ENCODE results near the gene TSC22D4. TPM values are rescaled to one million over a fixed set of nuclear protein-coding genes. Genes with fewer than 3 reads are reported as not detected.
"Not testable (repeated sequence)": the region's sequence is repeated elsewhere in the genome, so short reads cannot be mapped to it uniquely, and the experiment has no call there.

TSC22D4 gene
- total RNA-seq, 2 experiments from 2014 or later: 133 to 136 TPM

DNA sequence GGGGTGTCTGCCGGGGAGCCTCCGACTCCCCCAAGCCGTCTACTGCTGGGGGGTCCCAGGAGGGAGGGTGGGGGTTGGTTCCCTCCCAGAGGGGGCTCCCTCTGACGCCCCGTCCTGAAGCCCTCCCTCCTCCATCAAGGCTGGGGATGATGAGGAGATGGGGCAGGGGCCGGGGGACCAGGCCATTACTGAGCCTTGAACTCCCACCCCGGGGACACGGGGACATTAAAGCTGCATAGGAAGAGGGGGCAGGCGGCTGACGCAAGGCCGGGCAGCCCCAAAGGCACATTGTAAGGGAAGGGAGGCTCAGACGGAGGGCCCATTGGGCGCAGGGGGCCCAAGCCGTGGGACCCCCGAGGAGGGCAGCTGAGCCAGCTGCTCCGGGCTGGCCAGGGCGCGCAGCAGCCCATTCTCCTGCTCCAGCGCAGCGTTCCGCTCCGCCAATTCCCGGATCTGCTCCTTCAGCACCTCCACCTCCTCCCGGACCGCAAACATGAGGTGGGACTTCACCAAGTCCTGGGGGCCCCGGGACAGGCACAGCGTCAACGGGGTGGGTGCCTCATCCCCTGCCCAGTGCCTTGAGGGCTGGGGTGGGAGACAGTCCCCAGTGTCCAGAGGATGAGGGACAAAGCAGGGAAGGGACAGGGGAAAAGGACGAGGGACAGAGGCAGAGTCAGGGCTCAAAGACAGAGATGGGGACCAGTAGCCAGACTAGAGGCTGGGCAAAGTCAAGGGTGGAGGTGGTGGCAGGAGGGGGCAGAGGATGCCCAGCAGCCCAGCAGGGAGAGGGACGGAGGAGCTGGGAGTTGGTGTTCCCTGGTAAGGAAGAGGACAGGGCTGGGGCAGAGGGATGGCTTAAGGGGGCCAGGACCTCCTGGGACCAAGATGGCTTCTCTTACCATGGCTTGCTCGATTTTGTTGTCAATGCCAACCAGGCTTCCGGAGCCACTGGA is 12.1 kb downstream of the TSC22D4 start:
- POLR2A ChIA-PET: interaction anchor here (0.9 kb wide), 1 partner anchor 32 kb away, joined by 3 read pairs; no protein-coding TSS in a partner anchor
- H3K27ac Mint-ChIP-seq: no peak overlapping the region

DNA sequence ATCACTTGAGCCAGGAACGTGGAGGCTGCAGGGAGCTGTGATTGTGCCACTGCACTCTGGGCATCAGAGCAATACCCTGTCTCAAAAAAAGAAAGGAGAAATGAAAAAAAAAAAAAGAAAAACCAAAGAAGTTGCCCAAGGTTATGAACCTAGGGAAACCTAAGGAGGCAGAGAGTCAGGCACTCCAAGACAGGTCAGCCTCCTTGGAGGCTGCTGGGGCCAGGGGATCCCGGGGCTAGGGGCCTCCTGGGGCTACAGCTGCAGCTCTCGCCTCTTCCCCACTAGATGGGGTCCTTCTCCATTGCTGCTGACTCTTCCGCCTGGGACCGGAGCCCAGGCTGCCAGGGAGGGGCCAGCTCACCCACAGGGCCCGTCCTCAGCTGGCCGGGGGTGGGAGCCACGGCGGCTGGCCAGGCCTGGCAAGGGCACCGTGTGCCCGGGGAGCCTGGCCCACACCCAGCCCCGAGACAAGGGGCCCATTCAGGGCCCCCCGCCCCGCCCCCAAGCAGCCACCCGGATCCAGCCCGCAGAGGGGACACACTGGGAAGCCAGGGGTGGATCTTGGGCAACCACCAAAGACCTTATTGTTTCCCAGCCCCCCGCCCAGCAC is 13.2 kb downstream of the TSC22D4 start:
- POLR2A ChIA-PET: no interaction called here
- DNase-seq: no peak
- Mint-ChIP-seq H3K4me1 (peaks cover 9% of the 10 kb centered on the region), H3K27ac (no peak overlapping the region), H3K27me3 (no peaks in the 10 kb centered on the region), H3K4me3 (no peak overlapping the region), H3K36me3 (ENCODE audit: low read depth) (peaks cover 36% of the 10 kb centered on the region), H3K9me3 (no peaks in the 10 kb centered on the region)
- CTCF ChIA-PET: interaction anchor here (0.7 to 2.6 kb wide), 3 partner anchors 17 to 275 kb away, joined by 3 to 7 read pairs (median 3); no protein-coding TSS in a partner anchor

More for the DNA sequence above, 12.1 kb downstream of the TSC22D4 start:
- Mint-ChIP-seq H3K36me3 (ENCODE audit: low read depth) (peaks cover 36% of the 10 kb centered on the region), H3K9me3 (no peaks in the 10 kb centered on the region), H3K4me1 (peaks cover 9% of the 10 kb centered on the region), H3K4me3 (no peak overlapping the region), H3K27me3 (no peaks in the 10 kb centered on the region)
- no peak for DNase-seq
- CTCF ChIA-PET: no interaction called here

DNA sequence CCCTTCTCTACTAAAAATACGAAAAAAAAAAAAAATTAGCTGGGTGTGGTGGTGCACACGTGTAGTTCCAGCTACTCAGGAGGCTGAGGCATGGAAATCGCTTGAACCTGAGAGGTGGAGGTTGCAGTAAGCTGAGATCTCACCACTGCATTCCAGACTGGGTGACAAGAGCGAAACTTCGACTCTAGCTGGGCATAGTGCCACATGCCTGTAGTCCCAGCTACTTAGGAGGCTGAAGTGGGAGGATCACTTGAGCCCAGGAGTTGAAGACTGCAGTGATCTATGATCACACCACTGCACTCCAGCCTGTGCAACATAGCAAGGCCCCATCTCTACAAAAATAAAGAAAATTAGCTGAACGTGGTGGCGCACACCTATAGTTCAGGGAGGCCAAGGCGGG is 13.7 kb downstream of the TSC22D4 start:
- CTCF ChIA-PET: interaction anchor here (0.7 to 2.6 kb wide), 3 partner anchors 17 to 275 kb away, joined by 3 to 7 read pairs (median 3); no protein-coding TSS in a partner anchor
- Mint-ChIP-seq H3K27ac (no peak overlapping the region), H3K4me1 (peaks cover 7% of the 10 kb centered on the region), H3K36me3 (ENCODE audit: low read depth) (peaks cover 36% of the 10 kb centered on the region), H3K9me3 (no peaks in the 10 kb centered on the region), H3K27me3 (no peaks in the 10 kb centered on the region), H3K4me3 (no peak overlapping the region)
- no peak for DNase-seq
- POLR2A ChIA-PET: no interaction called here

DNA sequence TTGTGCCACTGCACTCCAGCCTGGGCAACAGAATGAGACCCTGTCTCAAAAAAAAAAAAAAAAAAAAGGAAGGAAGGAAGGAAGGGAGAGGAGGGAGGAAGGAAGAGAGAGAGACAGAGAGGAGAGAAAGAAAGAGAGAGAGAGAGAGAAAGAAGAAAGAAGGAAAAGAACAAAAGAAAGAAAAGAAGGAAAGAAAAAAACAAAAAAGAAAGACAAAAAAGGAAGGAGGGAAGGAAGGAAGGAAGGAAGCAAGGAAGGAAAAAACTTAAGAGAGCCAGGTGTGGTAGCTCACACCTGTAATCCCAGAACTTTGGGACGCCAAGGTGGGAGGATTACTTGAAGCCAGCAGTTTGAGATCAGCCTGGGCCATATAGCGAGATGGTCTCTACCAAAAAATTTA is 14.2 kb downstream of the TSC22D4 start:
- Mint-ChIP-seq H3K9me3 (no peaks in the 10 kb centered on the region), H3K27me3 (no peaks in the 10 kb centered on the region), H3K4me3 (no peak overlapping the region), H3K27ac (no peak overlapping the region), H3K36me3 (ENCODE audit: low read depth) (peaks cover 32% of the 10 kb centered on the region), H3K4me1 (peaks cover 3% of the 10 kb centered on the region)
- ChIA-PET POLR2A (no interaction called here), CTCF (interaction anchor here (2.6 kb wide), 1 partner anchor 95 kb away, joined by 7 read pairs; no protein-coding TSS in a partner anchor)
- no peak for DNase-seq

DNA sequence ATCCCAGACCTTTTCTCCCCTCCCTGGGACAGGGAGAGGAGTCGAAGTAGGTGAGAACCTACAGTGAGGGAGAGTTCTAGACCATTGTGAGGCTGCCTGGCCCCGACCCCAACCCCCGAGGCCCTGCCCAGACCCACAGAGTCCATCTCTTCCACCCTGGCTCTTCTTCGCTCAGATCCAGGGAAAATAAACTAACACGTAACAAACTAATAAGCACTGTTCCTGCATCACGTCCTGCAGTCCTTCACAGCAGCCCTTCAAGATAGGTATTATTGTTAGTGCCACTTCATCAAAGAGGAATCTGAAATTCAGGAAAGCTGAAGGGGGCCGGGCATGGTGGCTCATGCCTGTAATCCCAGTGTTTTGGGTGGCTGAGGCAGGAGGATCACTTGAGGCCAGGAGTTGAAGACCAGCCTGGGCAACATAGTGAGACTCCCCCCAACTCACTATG is 14.8 kb downstream of the TSC22D4 start, which contains the start of gene SPACDR:
Gene SPACDR, minus strand, starts transcription at position 51 of the 451 bp plus-strand sequence. CDS start 235 bp downstream, outside the sequence.
- no peak within 1 kb of the TSS for H3K4me3 Mint-ChIP-seq
- H3K36me3 Mint-ChIP-seq (ENCODE audit: low read depth): peaks cover 34% of the 10 kb centered on the region
- ChIA-PET CTCF (interaction anchor here (2.6 kb wide), 1 partner anchor 95 kb away, joined by 7 read pairs; no protein-coding TSS in a partner anchor), POLR2A (no interaction called here)
- no peaks in the 10 kb centered on the region for H3K27me3 Mint-ChIP-seq
- DNase-seq: no peak
- H3K4me1 Mint-ChIP-seq: peaks cover 4% of the 10 kb centered on the region
- H3K27ac Mint-ChIP-seq: no peak within 1 kb of the TSS
- H3K9me3 Mint-ChIP-seq: no peaks in the 10 kb centered on the region

DNA sequence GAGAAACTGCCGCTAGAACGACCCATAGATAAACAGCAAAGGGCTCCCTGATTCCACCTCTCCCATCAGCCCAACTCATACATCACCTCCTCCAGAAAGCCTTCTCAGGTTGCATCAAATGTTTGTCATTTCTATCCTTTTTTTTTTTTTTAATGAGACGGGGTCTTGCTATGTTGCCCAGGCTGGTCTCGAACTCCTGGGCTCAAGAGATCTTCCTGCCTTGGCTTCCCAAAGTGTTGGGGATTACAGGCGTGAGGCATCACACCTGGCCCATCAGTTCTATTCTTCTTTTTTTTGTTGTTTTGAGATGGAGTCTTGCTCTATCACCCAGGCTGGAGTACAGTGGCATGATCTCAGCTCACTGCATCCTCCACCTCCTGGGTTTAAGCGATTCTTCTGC is 22.0 kb downstream of the TSC22D4 start:
- Mint-ChIP-seq H3K27me3 (no peaks in the 10 kb centered on the region), H3K36me3 (ENCODE audit: low read depth) (peaks cover 22% of the 10 kb centered on the region), H3K27ac (no peak overlapping the region), H3K4me1 (peaks cover 14% of the 10 kb centered on the region), H3K4me3 (no peak overlapping the region), H3K9me3 (no peaks in the 10 kb centered on the region)
- ChIA-PET POLR2A (interaction anchor here (1.0 to 1.4 kb wide), 2 partner anchors 21 to 130 kb away, joined by 3 to 4 read pairs; partner anchors contain the start of gene FBXO24), CTCF (interaction anchor here (0.6 kb wide), 1 partner anchor 12 kb away, joined by 3 read pairs; no protein-coding TSS in a partner anchor)
- DNase-seq: no peak

DNA sequence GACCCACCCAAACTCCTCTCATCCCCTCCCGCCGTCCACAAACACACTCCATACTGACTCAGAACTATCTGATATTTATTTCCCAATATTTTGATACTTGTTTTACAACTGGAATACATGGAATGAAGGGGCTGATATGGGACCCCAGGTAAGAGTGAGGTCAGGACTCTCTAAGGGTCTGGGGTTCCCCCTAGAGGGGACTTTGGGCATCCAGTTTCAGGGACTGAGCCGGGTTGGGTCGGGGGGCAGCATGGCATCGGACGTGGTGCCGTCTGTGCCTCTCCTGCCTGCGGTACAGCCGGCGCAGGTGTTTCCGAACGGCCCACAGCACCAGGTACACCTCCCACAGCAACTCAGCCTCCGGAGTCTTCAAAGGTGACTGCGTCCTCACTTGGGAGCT is 22.5 kb downstream of the TSC22D4 start:
- Mint-ChIP-seq H3K4me1 (peaks cover 14% of the 10 kb centered on the region), H3K27me3 (no peaks in the 10 kb centered on the region), H3K27ac (no peak overlapping the region), H3K36me3 (ENCODE audit: low read depth) (peaks cover 20% of the 10 kb centered on the region), H3K9me3 (no peaks in the 10 kb centered on the region), H3K4me3 (no peak overlapping the region)
- ChIA-PET POLR2A (interaction anchor here (1.0 to 1.4 kb wide), 2 partner anchors 21 to 130 kb away, joined by 3 to 4 read pairs; partner anchors contain the start of gene FBXO24), CTCF (interaction anchor here (2.1 kb wide), 1 partner anchor 27 kb away, joined by 9 read pairs; the partner anchor contains the start of genes MEPCE and ZCWPW1)
- DNase-seq: no peak

DNA sequence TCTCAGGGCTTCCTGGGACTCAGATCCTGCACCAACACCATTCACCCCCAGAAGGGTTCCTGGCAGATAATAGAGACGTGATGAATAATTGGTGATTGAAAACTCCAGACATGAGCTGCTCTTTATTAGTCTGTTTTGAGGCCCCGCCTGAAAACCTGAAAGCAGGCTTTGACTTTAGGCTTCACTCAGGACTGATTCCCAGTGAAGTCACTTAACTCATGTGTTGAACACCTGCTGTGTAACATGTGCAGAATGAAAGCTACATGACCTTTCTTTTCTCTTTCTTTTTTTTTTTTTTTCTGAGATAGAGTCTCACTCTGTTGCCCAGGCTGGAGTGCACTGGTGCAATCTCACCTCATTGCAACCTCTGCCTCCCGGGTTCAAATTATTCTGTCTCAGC is 23.8 kb downstream of the TSC22D4 start:
- Mint-ChIP-seq H3K36me3 (ENCODE audit: low read depth) (peaks cover 12% of the 10 kb centered on the region), H3K4me1 (peaks cover 20% of the 10 kb centered on the region), H3K4me3 (no peak overlapping the region), H3K27ac (no peak overlapping the region), H3K9me3 (no peaks in the 10 kb centered on the region), H3K27me3 (no peaks in the 10 kb centered on the region)
- no peak for DNase-seq
- ChIA-PET CTCF (interaction anchor here (0.7 to 2.1 kb wide), 11 partner anchors 9 to 251 kb away, joined by 3 to 11 read pairs (median 4); partner anchors contain the start of genes MEPCE, POP7, PPP1R35 and ZCWPW1), POLR2A (interaction anchor here (0.7 to 1.6 kb wide), 6 partner anchors 12 to 131 kb away, joined by 3 to 5 read pairs (median 4); partner anchors contain the start of genes AGFG2, FBXO24, MEPCE and PPP1R35)

DNA sequence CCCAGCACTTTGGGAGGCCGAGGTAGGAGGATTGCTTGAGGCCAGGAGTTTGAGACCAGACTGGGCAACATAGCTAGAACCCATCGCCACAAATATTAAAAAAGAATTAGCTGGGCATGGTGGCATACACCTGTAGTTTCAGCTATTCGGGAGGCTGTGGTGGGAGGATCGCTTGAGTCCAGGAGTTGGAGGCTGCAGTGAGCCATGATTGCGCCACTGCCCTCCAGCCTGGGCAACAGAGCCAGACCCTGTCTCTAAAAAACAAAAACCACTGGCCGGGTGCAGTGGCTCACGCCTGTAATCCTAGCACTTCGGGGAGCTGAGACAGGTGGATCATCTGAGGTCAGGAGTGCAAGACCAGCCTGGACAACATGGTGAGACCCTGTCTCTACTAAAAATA is 25.2 kb downstream of the TSC22D4 start:
- H3K4me1 Mint-ChIP-seq: peaks cover 18% of the 10 kb centered on the region
- H3K4me3 Mint-ChIP-seq; H3K9me3 Mint-ChIP-seq; H3K27me3 Mint-ChIP-seq; H3K27ac Mint-ChIP-seq; H3K36me3 Mint-ChIP-seq (ENCODE audit: low read depth); DNase-seq: not testable (repeated sequence)
- ChIA-PET POLR2A (interaction anchor here (1.3 to 2.1 kb wide), 3 partner anchors 9 to 25 kb away, joined by 4 to 7 read pairs (median 5); partner anchors contain the start of genes MEPCE, PPP1R35 and ZCWPW1), CTCF (interaction anchor here (0.6 to 0.9 kb wide), 3 partner anchors 9 to 111 kb away, joined by 3 to 4 read pairs (median 4); partner anchors contain the start of gene PPP1R35)

DNA sequence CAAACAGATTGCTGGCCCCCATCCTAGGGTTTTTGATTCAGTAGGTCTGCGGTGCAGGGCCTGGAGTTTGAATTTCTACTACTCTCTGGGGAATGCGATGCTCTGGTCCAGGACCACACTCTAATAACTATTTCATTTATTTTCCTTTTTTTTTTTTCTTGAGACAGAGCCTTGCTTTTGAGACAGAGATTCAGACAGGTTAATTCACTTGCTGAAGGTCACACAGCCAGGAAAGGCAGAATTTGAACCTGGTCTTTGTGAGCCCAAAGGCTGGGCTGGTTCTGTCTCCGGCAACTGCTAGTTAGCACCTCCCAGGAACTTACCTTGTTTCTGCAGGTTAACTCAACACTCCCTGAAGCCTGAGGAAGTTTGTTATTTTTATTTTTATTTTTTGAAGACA is 26.5 kb downstream of the TSC22D4 start:
- ChIA-PET POLR2A (interaction anchor here (0.8 to 1.3 kb wide), 2 partner anchors 8 to 15 kb away, joined by 3 to 5 read pairs; partner anchors contain the start of gene PPP1R35), CTCF (interaction anchor here (0.6 to 1.7 kb wide), 3 partner anchors 23 to 300 kb away, joined by 3 to 5 read pairs (median 4); no protein-coding TSS in a partner anchor)
- no peak for DNase-seq
- Mint-ChIP-seq H3K36me3 (ENCODE audit: low read depth) (peaks cover 2% of the 10 kb centered on the region), H3K27ac (no peak overlapping the region), H3K9me3 (no peaks in the 10 kb centered on the region), H3K27me3 (no peaks in the 10 kb centered on the region), H3K4me3 (no peak overlapping the region), H3K4me1 (peaks cover 16% of the 10 kb centered on the region)

DNA sequence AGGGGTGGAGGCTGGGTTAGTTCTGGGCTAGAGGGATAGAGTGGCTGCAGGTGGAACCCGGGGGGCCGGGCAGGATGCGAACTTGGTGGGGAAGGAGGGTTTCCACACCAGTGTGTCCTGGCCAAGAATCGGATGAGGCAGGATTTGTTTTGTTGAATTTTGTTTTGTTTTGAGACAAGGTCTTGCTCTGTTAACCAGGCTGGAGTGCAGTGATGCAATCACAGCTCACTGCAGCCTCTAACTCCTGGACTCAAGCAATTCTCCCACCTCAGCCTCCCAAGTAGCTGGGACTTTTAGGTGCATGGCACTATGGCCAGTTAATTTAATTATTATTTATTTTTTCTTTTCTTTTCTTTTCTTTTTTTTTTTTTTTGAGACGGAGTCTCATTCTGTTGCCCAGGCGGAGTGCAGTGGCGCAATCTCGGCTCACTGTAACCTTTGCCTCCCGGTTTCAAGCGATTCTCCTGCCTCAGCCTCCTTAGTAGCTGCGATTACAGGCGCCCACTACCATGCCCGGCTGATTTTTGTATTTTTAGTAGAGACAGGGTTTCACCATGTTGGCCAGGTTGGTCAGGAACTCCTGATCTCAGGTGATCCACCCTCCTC is 29.7 kb downstream of the TSC22D4 start:
- no peaks in the 10 kb centered on the region for H3K9me3 Mint-ChIP-seq
- H3K27ac Mint-ChIP-seq: no peak overlapping the region
- H3K27me3 Mint-ChIP-seq: no peaks in the 10 kb centered on the region
- no peak for DNase-seq
- CTCF ChIA-PET: interaction anchor here (0.7 to 2.0 kb wide), 6 partner anchors 10 to 1572 kb away, joined by 3 to 13 read pairs (median 6); partner anchors contain the start of gene TSC22D4
- POLR2A ChIA-PET: interaction anchor here (1.2 to 2.2 kb wide), 3 partner anchors 13 to 21 kb away, joined by 4 to 9 read pairs (median 7); partner anchors contain the start of genes PPP1R35 and ZCWPW1
- peaks cover 25% of the 10 kb centered on the region for H3K4me1 Mint-ChIP-seq
- no peak overlapping the region for H3K4me3 Mint-ChIP-seq
- no peaks in the 10 kb centered on the region for H3K36me3 Mint-ChIP-seq (ENCODE audit: low read depth)

DNA sequence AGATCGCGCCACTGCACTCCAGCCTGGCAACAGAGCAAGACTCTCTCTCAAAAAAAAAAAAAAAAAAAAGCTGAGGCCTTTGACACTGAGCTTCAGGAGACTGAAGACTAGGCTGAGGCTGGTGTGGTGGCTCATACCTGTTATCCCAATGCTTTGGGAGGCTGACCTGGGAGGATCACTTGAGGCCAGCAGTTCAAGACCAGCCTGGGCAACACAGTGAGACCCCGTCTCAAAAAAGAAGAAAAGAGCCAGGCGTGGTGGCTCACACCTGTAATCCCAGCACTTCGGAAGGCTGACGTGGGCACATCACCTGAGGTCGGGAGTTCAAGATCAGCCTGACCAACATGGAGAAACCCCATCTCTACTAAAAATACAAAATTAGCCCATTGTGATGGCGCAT is 31.7 kb downstream of the TSC22D4 start:
- not testable (repeated sequence) for DNase-seq; H3K4me3 Mint-ChIP-seq; H3K9me3 Mint-ChIP-seq; H3K27ac Mint-ChIP-seq; H3K36me3 Mint-ChIP-seq (ENCODE audit: low read depth); H3K27me3 Mint-ChIP-seq
- ChIA-PET POLR2A (interaction anchor here (1.9 kb wide), 1 partner anchor 13 kb away, joined by 5 read pairs; no protein-coding TSS in a partner anchor), CTCF (interaction anchor here (0.7 to 1.5 kb wide), 2 partner anchors 8 to 35 kb away, joined by 3 read pairs; no protein-coding TSS in a partner anchor)
- peaks cover 35% of the 10 kb centered on the region for H3K4me1 Mint-ChIP-seq
